A549 (cell line): ENCODE measurements around the gene MROH2B.

Experiments
- BCL3 ChIP-seq: fragments of >200 bp; sonication (Bioruptor Twin); formaldehyde crosslinking; IDR thresholded peaks from 3 replicates; pipeline ENCODE4 v1.6.1; 2016
- CHD2 ChIP-seq: fragments of 150-350 bp; IDR thresholded peaks from 2 replicates; pipeline ENCODE4 v1.6.1; 2014; ENCODE audit warnings: low read length; ENCODE audit not compliant: partially characterized antibody
- JUN ChIP-seq, 2 experiments: fragments of >200 bp; sonication (Bioruptor Twin); formaldehyde crosslinking; IDR thresholded peaks; 2 replicates in 1 of 2; 3 replicates in 1 of 2; pipeline ENCODE4 v1.6.1; 2016 to 2017
- MYC ChIP-seq: IDR thresholded peaks from 2 replicates; pipeline ENCODE4 v1.6.1; 2012; ENCODE audit warnings: mild to moderate bottlenecking, inconsistent platforms, low read length, improper control_type of control experiment, borderline replicate concordance
- RCOR1 ChIP-seq: fragments of 150-350 bp; IDR thresholded peaks from 2 replicates; pipeline ENCODE4 v1.6.1; 2014; ENCODE audit warnings: antibody characterized with exemption, low read length, low read depth
- ZFP36 ChIP-seq: fragments of 450-650 bp; IDR thresholded peaks from 2 replicates; pipeline ENCODE4 v1.6.1; 2014; ENCODE audit warnings: borderline replicate concordance; ENCODE audit not compliant: partially characterized antibody
- TF ChIP-seq, protein P1 (sequence below): fragments of >200 bp; sonication (Bioruptor Twin); formaldehyde crosslinking; IDR thresholded peaks from 3 replicates; pipeline ENCODE4 v1.5.1; 2016

- no peak for TF ChIP-seq BCL3
- no peak for TF ChIP-seq JUN (IDR thresholded peaks at IDR 0.05)
- TF ChIP-seq RCOR1: no peak
- TF ChIP-seq ZFP36: no peak
- TF ChIP-seq CHD2: no peak
- TF ChIP-seq, protein P1, sequence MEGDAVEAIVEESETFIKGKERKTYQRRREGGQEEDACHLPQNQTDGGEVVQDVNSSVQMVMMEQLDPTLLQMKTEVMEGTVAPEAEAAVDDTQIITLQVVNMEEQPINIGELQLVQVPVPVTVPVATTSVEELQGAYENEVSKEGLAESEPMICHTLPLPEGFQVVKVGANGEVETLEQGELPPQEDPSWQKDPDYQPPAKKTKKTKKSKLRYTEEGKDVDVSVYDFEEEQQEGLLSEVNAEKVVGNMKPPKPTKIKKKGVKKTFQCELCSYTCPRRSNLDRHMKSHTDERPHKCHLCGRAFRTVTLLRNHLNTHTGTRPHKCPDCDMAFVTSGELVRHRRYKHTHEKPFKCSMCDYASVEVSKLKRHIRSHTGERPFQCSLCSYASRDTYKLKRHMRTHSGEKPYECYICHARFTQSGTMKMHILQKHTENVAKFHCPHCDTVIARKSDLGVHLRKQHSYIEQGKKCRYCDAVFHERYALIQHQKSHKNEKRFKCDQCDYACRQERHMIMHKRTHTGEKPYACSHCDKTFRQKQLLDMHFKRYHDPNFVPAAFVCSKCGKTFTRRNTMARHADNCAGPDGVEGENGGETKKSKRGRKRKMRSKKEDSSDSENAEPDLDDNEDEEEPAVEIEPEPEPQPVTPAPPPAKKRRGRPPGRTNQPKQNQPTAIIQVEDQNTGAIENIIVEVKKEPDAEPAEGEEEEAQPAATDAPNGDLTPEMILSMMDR: no peak
- no peak for TF ChIP-seq MYC
Observed at GRCh38 chr5:41071975-41072374, 833 bp upstream of the MROH2B start.
